GM19035 (cell line): ENCODE results near the gene TTLL4.

Experiments
- ATAC-seq: cut with Tn5 transposase; IDR thresholded peaks from one replicate; pipeline ENCODE4 v1.9.1; 2021; ENCODE audit not compliant: unreplicated experiment

The TTLL4 gene

DNA sequence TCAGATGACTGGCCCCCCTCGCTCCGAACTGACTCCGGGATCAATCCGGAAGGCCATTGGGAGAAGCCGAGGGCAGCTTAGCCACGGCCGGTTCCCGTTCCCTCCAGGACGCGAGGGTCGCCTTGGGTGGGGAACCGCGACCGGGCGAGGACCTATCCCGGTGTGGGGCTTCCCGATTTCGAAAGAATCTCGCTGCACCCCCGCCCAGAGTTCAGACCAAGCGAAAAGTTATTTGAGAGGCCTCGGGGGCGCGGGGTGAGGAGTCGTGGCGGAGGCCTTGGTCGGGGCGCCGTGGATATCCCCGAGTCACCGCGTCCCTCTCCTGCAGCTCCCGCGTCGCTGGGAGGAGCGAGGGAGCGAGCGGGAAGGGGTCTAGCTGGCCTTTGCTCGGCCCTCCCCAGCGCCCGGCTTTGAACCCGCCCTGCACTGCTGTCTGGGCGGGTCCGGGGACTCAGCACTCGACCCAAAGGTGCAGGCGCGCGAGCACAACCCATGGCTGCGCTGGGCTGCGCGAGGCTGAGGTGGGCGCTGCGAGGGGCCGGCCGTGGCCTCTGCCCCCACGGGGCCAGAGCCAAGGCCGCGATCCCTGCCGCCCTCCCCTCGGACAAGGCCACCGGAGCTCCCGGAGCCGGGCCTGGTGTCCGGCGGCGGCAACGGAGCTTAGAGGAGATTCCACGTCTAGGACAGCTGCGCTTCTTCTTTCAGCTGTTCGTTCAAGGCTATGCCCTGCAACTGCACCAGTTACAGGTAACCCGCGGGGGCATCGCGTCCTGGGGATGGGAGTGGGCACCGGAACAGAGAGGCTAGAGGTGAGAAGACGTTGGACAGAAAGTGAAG is 71.3 kb downstream of the TTLL4 start, which contains the start of gene CYP27A1:
Gene CYP27A1, plus strand, starts transcription at position 457 of the 837 bp plus-strand sequence. Its CDS starts 36 bp downstream, at position 493.
- no peak for ATAC-seq

- ATAC-seq: no peak
Measured at GRCh38 chr2:218782528-218782844, 71.9 kb downstream of the TTLL4 start.

GRCh38 chr2:218783688-218784087 is 73.1 kb downstream of the TTLL4 start:
- ATAC-seq: no peak

- ATAC-seq: no peak
Measured at GRCh38 chr2:218785103-218785502, 74.5 kb downstream of the TTLL4 start.

GRCh38 chr2:218786133-218786532 is 75.5 kb downstream of the TTLL4 start:
- ATAC-seq: no peak

- no peak for ATAC-seq
Measured at GRCh38 chr2:218788529-218789255, 78.1 kb downstream of the TTLL4 start.

DNA sequence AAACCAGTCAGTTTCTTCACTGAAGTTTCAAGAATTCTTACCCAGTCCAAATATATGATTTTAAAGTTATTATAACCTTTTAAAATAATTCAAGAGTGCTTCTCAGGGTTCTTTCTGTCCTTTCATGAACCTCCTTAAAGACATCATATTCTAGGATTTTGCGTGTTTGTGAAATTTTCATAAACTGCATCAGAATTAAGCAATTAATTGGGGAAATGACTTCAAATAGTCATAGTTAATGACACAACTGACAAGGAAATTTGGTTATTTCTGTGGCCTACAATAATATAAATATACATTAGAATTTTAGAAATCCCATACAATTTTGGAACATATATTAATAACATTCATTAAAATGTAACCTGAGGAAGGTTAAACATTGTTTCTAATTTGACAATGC is 81.8 kb downstream of the TTLL4 start:
- no peak for ATAC-seq

DNA sequence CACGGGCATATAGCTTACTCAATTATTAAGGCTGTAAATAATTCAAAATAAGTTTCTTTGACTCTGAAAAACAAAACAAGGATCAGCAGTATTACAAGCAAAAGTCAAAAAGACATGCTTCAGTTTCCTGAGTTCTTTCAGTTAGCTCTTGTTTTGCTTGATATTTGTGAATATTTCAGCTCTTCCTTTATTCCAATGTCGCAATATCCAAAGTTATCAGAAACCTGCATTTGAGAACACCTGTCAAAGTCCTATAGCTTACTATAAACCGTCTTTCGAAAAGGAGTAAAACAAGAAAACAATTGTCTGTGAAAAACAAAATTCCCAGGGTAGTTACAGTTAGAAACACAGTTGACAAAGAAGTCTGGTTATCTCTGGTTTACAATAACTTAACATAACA is 86.1 kb downstream of the TTLL4 start:
- ATAC-seq: no peak

GRCh38 chr2:218798767-218799504 is 88.3 kb downstream of the TTLL4 start:
- ATAC-seq: no peak

DNA sequence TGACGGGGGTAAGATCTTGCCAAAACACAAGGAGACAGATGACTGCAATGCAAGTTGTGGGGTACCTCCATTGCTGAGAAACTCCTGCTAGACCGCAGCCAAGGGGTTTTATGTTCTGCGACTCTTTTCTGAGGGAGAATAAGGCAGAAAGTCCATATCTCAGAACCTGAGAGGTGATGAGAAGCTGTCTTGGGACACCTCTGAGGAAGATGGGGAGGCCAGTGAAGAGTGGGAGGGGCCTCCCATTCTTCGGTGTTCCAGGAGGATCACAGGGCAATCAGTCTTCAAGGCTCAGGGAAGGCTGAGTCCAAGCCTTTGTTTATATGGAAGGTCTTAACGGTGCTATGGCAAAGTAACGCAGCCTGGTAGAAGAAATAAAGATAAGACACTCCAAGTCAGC is 89.4 kb downstream of the TTLL4 start:
- no peak for ATAC-seq

GRCh38 chr2:218802386-218802994 is 91.9 kb downstream of the TTLL4 start:
- ATAC-seq: no peak

DNA sequence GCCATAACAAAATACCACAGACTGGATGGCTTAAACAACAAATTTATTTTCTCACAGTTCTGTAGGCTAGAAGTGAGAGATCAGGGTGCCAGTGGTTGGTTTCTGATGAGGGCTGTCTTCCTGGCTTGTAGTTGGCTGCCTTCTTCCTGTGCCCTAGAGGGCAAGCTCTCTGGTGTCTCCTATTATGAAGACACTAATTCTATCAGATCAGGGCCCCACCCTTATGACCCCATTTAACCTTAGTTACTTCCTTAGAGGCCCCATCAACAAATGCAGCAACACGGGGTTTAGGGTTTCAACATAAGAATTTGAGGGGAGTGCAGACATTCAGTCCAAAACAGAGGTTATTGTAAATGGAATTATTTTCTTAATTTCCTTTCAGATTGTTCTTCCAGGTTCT is 94.2 kb downstream of the TTLL4 start:
- ATAC-seq: no peak
